Ishikawa (cell line): ENCODE measurements around the gene NHLRC4.

Source experiments
- REST ChIP-seq: IDR thresholded peaks from 2 replicates; pipeline ENCODE4 v1.6.1; 2012; ENCODE audit warnings: low read depth, mild to moderate bottlenecking
- TCF12 ChIP-seq: IDR thresholded peaks from 2 replicates; pipeline ENCODE4 v1.6.1; 2012; ENCODE audit warnings: low read depth
- TF ChIP-seq, protein P1 (sequence below): IDR thresholded peaks from 2 replicates; pipeline ENCODE4 v1.6.1; 2012
- TF ChIP-seq, protein P2 (sequence below): IDR thresholded peaks from 2 replicates; pipeline ENCODE4 v1.6.1; 2012

- TF ChIP-seq TCF12 (no peak), REST (no peak)
- TF ChIP-seq, protein P1, sequence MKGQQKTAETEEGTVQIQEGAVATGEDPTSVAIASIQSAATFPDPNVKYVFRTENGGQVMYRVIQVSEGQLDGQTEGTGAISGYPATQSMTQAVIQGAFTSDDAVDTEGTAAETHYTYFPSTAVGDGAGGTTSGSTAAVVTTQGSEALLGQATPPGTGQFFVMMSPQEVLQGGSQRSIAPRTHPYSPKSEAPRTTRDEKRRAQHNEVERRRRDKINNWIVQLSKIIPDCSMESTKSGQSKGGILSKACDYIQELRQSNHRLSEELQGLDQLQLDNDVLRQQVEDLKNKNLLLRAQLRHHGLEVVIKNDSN: no peak
- TF ChIP-seq, protein P2, sequence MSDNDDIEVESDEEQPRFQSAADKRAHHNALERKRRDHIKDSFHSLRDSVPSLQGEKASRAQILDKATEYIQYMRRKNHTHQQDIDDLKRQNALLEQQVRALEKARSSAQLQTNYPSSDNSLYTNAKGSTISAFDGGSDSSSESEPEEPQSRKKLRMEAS: no peak
These were observed 46.7 kb upstream of the NHLRC4 start for GRCh38 chr16:519841-520687.
